NCI-H526 (cell line): ENCODE data around the gene FHL3.
A peak's percentile ranks its signal among the peaks of the same experiment; 100 is the strongest.
"Not testable (repeated sequence)": the region's sequence is repeated elsewhere in the genome, so short reads cannot be mapped to it uniquely, and the experiment has no call there.

Source experiments
- DNase-seq, 2 experiments: peaks; one replicate each; lab custom pipeline; 2025; lab: John Stamatoyannopoulos, UW

FHL3 gene

GRCh38 chr1:38037221-38037939, 32.1 kb upstream of the FHL3 start:
- DNase-seq = peak in 1 of 2 experiments; percentile 85

- DNase-seq = no peak
Observed at GRCh38 chr1:38034871-38035270, 29.6 kb upstream of the FHL3 start.

DNA sequence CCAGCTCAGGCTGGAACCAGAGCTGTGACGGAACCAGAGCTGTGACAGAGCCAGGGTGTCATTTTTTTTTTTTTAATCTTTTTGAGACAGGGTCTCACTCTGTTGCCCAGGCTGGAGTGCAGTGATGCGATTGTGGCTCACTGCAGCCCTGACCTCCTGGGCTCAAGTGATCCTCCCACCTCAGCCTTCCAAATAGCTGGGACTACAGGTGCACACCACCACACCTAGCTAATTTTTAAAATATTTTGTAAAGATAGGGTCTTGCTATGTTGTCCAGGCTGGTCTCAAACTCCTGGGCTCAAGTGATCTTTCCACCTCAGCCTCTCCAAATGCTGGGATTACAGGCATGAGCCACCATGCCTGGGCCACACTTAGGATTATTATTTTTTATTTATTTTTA, 27.7 kb upstream of the FHL3 start:
- not testable (repeated sequence) for DNase-seq

DNA sequence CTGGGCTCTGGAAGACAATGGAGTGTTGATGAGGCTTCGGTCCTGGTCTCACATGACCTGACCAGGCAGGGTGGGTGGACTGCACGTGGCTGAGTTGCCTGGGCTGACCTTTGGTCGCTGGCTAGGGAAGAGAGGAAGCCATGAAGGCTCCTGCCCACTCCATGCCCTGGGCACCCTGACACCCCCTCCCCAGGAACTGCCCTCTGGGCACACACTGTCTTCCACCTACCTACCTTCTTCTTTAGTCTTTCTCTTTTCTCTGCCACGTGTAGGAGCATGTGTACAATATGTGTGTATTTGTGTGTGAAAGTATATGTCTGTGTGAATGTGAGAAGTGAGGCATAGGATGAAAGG, 26.2 kb upstream of the FHL3 start:
- no peak for DNase-seq

GRCh38 chr1:38030596-38031512, 25.5 kb upstream of the FHL3 start:
- no peak for DNase-seq

GRCh38 chr1:38029685-38030511, 24.6 kb upstream of the FHL3 start:
- DNase-seq = no peak

GRCh38 chr1:38029081-38029681, 23.9 kb upstream of the FHL3 start:
- DNase-seq = peak; percentile 33 to 85

GRCh38 chr1:38028671-38029070, 23.4 kb upstream of the FHL3 start:
- peak in 1 of 2 experiments; percentile 54 for DNase-seq

DNA sequence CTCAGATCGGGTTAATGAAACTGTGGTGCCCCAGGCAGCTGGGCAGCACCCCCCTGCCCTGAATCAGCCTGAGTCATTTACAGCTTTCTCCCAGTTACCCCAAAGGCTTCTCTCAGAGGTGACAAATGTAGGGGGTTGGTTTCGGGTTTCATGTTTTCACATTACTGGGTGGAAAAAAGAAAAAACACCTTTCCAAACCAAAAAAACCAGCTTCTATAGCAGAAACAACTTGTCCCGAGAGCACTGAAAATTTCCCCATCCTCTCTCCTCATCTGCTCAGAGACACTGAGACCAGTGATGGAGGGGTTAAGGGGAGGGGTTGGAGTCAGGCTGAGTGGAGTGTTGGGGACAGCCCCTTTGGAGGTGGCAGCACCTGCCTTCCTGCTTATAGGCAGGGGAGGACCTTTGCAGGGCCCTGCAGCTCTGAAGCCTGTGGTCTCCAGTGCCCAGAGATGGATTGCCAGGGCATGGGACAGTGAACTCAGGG, 22.8 kb upstream of the FHL3 start:
- DNase-seq = peak in 1 of 2 experiments; percentile 52

GRCh38 chr1:38027201-38028104, 22.1 kb upstream of the FHL3 start:
- peak in 1 of 2 experiments; percentile 43 for DNase-seq

- DNase-seq = peak in 1 of 2 experiments; percentile 83
Observed at GRCh38 chr1:38026592-38027200, 21.4 kb upstream of the FHL3 start.

GRCh38 chr1:38025664-38026063, 20.4 kb upstream of the FHL3 start:
- no peak for DNase-seq

GRCh38 chr1:38025233-38025632, 19.9 kb upstream of the FHL3 start:
- no peak for DNase-seq

GRCh38 chr1:38022810-38023209, 17.5 kb upstream of the FHL3 start:
- no peak for DNase-seq

DNA sequence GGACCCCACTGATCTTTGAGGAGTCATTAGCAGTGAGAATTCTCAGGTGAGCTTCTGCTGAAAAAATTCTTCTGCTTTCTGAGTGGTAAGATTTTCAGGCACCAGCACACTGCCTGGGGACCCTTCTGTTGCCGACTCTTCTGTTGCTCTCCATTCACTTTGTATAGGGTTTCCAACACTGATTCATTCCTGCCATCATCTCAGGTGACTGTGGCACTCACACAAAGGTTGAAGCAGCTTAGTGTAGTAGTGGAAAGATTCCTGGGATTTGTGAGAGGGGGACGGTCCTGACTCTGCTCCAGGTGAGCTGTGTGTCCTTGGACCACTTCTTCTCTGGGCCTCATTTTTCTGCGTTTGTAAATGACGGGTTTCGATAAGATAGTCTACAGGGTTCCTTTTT, 16.7 kb upstream of the FHL3 start:
- DNase-seq = no peak

DNA sequence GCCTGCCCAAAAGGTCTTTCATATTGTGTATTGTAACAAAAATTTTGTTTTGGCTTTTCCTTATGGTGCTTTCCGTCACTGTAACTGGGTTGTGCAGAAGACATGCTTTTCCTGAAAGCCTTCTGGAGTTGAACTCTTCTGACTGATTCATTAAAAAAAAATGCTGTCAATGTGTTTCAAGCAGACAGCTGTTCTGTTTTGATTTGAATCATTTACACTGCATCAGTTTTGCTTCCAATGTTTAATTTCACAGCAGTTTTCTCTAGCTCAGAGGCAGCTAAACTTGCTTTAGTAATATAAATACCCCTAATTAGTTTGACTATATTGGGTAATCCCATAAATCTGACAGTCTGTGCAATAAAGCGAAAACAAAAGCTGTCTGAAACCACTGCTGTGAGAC, 15.1 kb upstream of the FHL3 start:
- DNase-seq = no peak

GRCh38 chr1:38018864-38019343, 13.6 kb upstream of the FHL3 start:
- DNase-seq = peak in 1 of 2 experiments; percentile 68

DNA sequence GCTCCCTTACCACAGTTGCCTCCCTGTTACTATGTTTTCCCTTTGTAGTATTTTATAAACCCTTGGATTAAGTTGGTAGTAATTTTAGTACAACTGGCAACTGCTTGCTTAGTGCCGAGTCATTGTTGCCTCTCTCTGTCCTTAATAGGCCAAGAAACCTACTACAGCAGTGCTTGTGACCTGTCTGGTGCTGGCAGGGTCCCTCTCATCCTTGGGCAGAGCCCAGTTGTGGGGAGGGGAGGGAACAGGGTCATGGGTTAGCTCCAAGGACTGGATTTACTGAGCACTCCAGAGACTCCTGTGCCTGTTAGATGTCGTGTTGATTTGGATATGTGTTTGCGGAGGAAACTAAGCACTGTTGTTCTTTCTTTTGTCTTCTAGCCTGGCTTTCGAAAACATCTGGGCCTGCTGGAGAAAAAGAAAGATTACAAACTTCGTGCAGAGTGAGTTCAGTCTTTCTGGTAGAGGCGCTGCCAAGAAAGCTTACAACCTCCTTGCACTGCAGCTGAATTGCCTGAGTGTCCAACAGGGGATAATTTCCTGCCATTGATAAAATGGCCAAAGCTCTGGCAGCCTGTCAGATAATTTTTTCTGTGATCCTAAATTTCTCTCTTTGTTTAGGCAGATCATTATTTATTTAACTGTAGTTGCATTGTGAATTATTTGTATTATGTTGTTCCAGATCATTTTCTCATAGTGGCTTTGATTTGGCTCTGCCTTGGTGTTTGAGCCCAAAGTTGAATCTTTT, 10.8 kb upstream of the FHL3 start:
- no peak for DNase-seq

GRCh38 chr1:38014724-38015424, 9.6 kb upstream of the FHL3 start:
- DNase-seq = no peak
